ENCODE measurements around the gene MYO3A.

DNA sequence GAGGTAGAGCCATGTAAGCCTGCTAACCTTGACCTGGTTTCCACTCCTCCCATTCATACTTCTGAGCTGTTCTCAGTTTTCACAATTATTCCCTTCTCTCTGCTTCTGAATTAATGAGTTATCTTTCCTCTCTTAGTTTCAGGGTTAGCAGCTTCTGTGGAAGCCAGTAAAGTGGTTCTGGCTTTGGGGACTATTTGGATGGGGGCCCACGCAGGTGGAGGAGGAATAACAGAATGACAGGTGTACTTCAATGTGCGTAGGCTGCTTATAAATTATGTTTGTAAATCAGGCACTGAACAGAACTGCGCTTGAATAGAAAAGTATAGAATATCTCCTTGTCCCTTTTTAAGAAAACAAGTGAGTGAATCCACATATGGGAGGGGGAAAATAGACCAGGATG, 153.6 kb downstream of the MYO3A start:
- TF ChIP-seq, protein P1, sequence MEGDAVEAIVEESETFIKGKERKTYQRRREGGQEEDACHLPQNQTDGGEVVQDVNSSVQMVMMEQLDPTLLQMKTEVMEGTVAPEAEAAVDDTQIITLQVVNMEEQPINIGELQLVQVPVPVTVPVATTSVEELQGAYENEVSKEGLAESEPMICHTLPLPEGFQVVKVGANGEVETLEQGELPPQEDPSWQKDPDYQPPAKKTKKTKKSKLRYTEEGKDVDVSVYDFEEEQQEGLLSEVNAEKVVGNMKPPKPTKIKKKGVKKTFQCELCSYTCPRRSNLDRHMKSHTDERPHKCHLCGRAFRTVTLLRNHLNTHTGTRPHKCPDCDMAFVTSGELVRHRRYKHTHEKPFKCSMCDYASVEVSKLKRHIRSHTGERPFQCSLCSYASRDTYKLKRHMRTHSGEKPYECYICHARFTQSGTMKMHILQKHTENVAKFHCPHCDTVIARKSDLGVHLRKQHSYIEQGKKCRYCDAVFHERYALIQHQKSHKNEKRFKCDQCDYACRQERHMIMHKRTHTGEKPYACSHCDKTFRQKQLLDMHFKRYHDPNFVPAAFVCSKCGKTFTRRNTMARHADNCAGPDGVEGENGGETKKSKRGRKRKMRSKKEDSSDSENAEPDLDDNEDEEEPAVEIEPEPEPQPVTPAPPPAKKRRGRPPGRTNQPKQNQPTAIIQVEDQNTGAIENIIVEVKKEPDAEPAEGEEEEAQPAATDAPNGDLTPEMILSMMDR (IDR thresholded peaks at IDR 0.05; ENCODE audit: extremely low read depth in 1 of 2, insufficient read depth in 1 of 2, low read depth in 1 of 2, low read length in 2 of 2) = no peak
- TF ChIP-seq POLR2A (IDR thresholded peaks at IDR 0.05; ENCODE audit: low read depth, low read length) (no peak), POLR2AphosphoS5 (IDR thresholded peaks at IDR 0.05; ENCODE audit: insufficient read depth, low read depth, low read length) (no peak), MYC (IDR thresholded peaks at IDR 0.05; ENCODE audit: low read depth, low read length) (no peak), EZH2 (IDR thresholded peaks at IDR 0.05; ENCODE audit: borderline replicate concordance, low read depth, low read length, severe bottlenecking) (no peak), FOS (IDR thresholded peaks at IDR 0.05; ENCODE audit: borderline replicate concordance, insufficient read depth, low read length) (no peak)
- TF ChIP-seq, protein P2, sequence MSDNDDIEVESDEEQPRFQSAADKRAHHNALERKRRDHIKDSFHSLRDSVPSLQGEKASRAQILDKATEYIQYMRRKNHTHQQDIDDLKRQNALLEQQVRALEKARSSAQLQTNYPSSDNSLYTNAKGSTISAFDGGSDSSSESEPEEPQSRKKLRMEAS (IDR thresholded peaks at IDR 0.05; ENCODE audit: insufficient read depth, insufficient read length) = no peak

Measured in endothelial cell of umbilical vein (primary cell).